ENCODE results near the gene ASL. TPM values are rescaled to one million over a fixed set of nuclear protein-coding genes. Genes with fewer than 3 reads are reported as not detected.

ASL gene
- total and polyA plus RNA-seq, 9 of the 15 experiments (the other 6 are each of a cell fraction or from before 2014, with no cell fraction given), result 2.6 to 67.0 (median 33.3) TPM

GRCh38 chr7:66099551-66100407 is 24.2 kb downstream of the ASL start (continued):
- TF ChIP-seq USF2 (CRISPR knock-in tag; IDR thresholded peaks at IDR 0.05), result no peak
- TF ChIP-seq CREBBP (IDR thresholded peaks at IDR 0.05; ENCODE audit: low read depth, low read length), result no peak
- TF ChIP-seq NR4A1 (CRISPR knock-in tag; IDR thresholded peaks at IDR 0.05), result no peak
- no peak for TF ChIP-seq NR4A1 (tag; IDR thresholded peaks at IDR 0.05)
- no peak for TF ChIP-seq FOXP1 (CRISPR knock-in tag; IDR thresholded peaks at IDR 0.05)
- TF ChIP-seq MIER1 (IDR thresholded peaks at IDR 0.05; ENCODE audit: low read depth), result peak; percentile 85; the same call in 1 of the 2 replicates
- no peak for TF ChIP-seq TAF15 (IDR thresholded peaks at IDR 0.05; ENCODE audit: low read depth, low read length)
- peak; percentile 66; the same call in 1 of the 2 replicates for TF ChIP-seq ZNF407 (IDR thresholded peaks at IDR 0.05; ENCODE audit: low read depth)
- no peak for TF ChIP-seq GATA2 (CRISPR knock-in tag; IDR thresholded peaks at IDR 0.05)
- TF ChIP-seq ILK (tag; IDR thresholded peaks at IDR 0.05; ENCODE audit: borderline replicate concordance, low read depth), result no peak
- TF ChIP-seq ZEB2 (IDR thresholded peaks at IDR 0.05), result peak; percentile 95
- TF ChIP-seq TEAD2 (tag; IDR thresholded peaks at IDR 0.05), result no peak
- no peak for TF ChIP-seq CREB3L1 (IDR thresholded peaks at IDR 0.05; ENCODE audit: borderline replicate concordance, low read depth)
- TF ChIP-seq RFX5 (IDR thresholded peaks at IDR 0.05; ENCODE audit: low read depth, low read length), result no peak
- no peak for TF ChIP-seq DMBX1 (CRISPR knock-in tag; IDR thresholded peaks at IDR 0.05; ENCODE audit: borderline replicate concordance)
- TF ChIP-seq ERF (CRISPR knock-in tag; IDR thresholded peaks at IDR 0.05), result 0 out of 2 replicates have a peak, but pooled peaks have one; percentile 33
- no peak for TF ChIP-seq NR2F6 (CRISPR knock-in tag; IDR thresholded peaks at IDR 0.05)
- no peak for TF ChIP-seq ZKSCAN1 (IDR thresholded peaks at IDR 0.05; ENCODE audit: low read depth, low read length)
- TF ChIP-seq KHSRP (IDR thresholded peaks at IDR 0.05), result no peak

Measured in K562 (cell line).